Small intestine (tissue), 7 donors: ENCODE data around the gene KLHL42. TPM values are rescaled to one million over a fixed set of nuclear protein-coding genes. Genes with fewer than 3 reads are reported as not detected.

ENCODE experiments used
- DNase-seq, 2 donors: peaks; one replicate each; pipeline versions ENCODE4 v3.0.0 to v3.0.0-alpha.2; 2013
- FAIRE-seq: peaks from 2 replicates; lab custom pipeline; 2012; peaks lifted over from hg19 to GRCh38; lab: Jason Lieb, UNC
- H3K27ac ChIP-seq, 3 donors: one replicate each; pipeline ENCODE4 v1.5.1; 2013; ENCODE audit warnings: low read length in 2 of 3, mild to moderate bottlenecking in 2 of 3, control low read depth in 1 of 3, inconsistent platforms in 1 of 3, low read depth in 1 of 3, moderate library complexity in 1 of 3
- H3K27me3 ChIP-seq, 3 donors: one replicate each; pipeline ENCODE4 v1.6.1; 2013; ENCODE audit warnings: low read length in 3 of 3, inconsistent platforms in 1 of 3; ENCODE audit not compliant: control insufficient read depth in 3 of 3, insufficient read depth in 3 of 3
- H3K36me3 ChIP-seq, 3 donors: one replicate each; pipeline ENCODE4 v1.6.1; 2013; ENCODE audit warnings: low read length in 3 of 3, inconsistent platforms in 1 of 3, low read depth in 1 of 3, mild to moderate bottlenecking in 1 of 3, moderate library complexity in 1 of 3; ENCODE audit not compliant: control insufficient read depth in 3 of 3, insufficient read depth in 2 of 3
- H3K4me1 ChIP-seq, 3 donors: one replicate each; pipeline ENCODE4 v1.6.1; 2013; ENCODE audit warnings: low read length in 2 of 3, inconsistent platforms in 1 of 3, low read depth in 1 of 3, mild to moderate bottlenecking in 1 of 3, moderate library complexity in 1 of 3; ENCODE audit not compliant: control insufficient read depth in 3 of 3, insufficient read depth in 2 of 3
- H3K4me3 ChIP-seq, 3 donors: one replicate each; pipeline ENCODE4 v1.5.1; 2013; ENCODE audit warnings: low read length in 3 of 3, control low read depth in 1 of 3, inconsistent platforms in 1 of 3, low read depth in 1 of 3, mild to moderate bottlenecking in 1 of 3, moderate library complexity in 1 of 3
- H3K9me3 ChIP-seq, 2 donors: one replicate each; pipeline ENCODE4 v1.6.1; 2013; ENCODE audit warnings: low read depth in 1 of 2, low read length in 1 of 2; ENCODE audit not compliant: control insufficient read depth in 2 of 2, insufficient read depth in 1 of 2
- WGBS, 3 donors: extraction: QIAGEN DNeasy Blood & Tissue Kit; methylation state at CpG; one replicate each; pipeline ENCODE4 v1.1.7; 2013; 5-methylcytosine and 5-hydroxymethylcytosine counted together
- polyA plus RNA-seq, 4 donors: library from polyadenylated mRNA; stranded (reverse) in 3 of 4; unstranded in 1 of 4; fragments of 200-250 nt in 3 of 4; fragments of 120-200 nt in 1 of 4; gene quantifications; one replicate each; pipeline versions ENCODE4 v1.2.1 to v1.2.3, GENCODE V29; 2013
- donor health status: healthy with polysubstance abuse.
- donor health status: control.
- donor health status: control.
- donor health status: Bipolar disorder and iron deficiency.
- donor health status: healthy.

Gene KLHL42
- polyA plus RNA-seq, 4 donors = 2.2 to 16.6 (median 4.6) TPM

- Histone ChIP-seq H3K4me1 (peaks cover 0 to 13% (median 2%) of the 10 kb centered on the region in 3 donors), H3K4me3 (no peak overlapping the region)
- no peak for FAIRE-seq
These were observed 2.4 kb downstream of the KLHL42 start for GRCh38 chr12:27782481-27782880.

GRCh38 chr12:27785882-27786570 is 6.0 kb downstream of the KLHL42 start:
- 62 to 86% (median 74%) methylated on average over 3 of the region's 3 CpGs for WGBS, 3 donors
- Histone ChIP-seq H3K4me1 (peaks cover 0 to 8% (median 2%) of the 10 kb centered on the region in 3 donors), H3K27me3 (no peaks in the 10 kb centered on the region), H3K36me3 (peaks cover 0 to 23% (median 3%) of the 10 kb centered on the region in 3 donors), H3K4me3 (no peak overlapping the region), H3K27ac (no peak overlapping the region), H3K9me3 (no peaks in the 10 kb centered on the region)
- DNase-seq (no peak), FAIRE-seq (no peak)

More at GRCh38 chr12:27782481-27782880, 2.4 kb downstream of the KLHL42 start:
- H3K27me3 ChIP-seq = no peaks in the 10 kb centered on the region
- H3K9me3 ChIP-seq = no peaks in the 10 kb centered on the region
- WGBS, 3 donors = 86 to 93% (median 90%) methylated on average over 1 of the region's 1 CpG
- H3K36me3 ChIP-seq = peaks cover 0 to 17% (median 0%) of the 10 kb centered on the region in 3 donors
- DNase-seq = no peak
- H3K27ac ChIP-seq = no peak overlapping the region

- 66 to 91% (median 82%) methylated on average over 2 of the region's 2 CpGs for WGBS, 3 donors
- Histone ChIP-seq H3K27ac (no peak overlapping the region), H3K27me3 (no peaks in the 10 kb centered on the region), H3K36me3 (peaks cover 0 to 29% (median 3%) of the 10 kb centered on the region in 3 donors), H3K4me1 (no peaks in the 10 kb centered on the region), H3K9me3 (no peaks in the 10 kb centered on the region), H3K4me3 (no peak overlapping the region)
- FAIRE-seq = no peak
- DNase-seq = peak in 1 of 2 donors; percentile 8
These were observed 7.5 kb downstream of the KLHL42 start for GRCh38 chr12:27787559-27787958.

GRCh38 chr12:27790179-27790578 is 10.1 kb downstream of the KLHL42 start:
- WGBS, 3 donors = 88 to 98% (median 98%) methylated on average over 2 of the region's 2 CpGs
- FAIRE-seq = no peak

GRCh38 chr12:27794818-27795584 is 15.0 kb downstream of the KLHL42 start:
- DNase-seq (no peak), FAIRE-seq (no peak)
- 81 to 88% (median 82%) methylated on average over 6 of the region's 6 CpGs for WGBS, 3 donors
- no peaks in the 10 kb centered on the region for H3K9me3 ChIP-seq
- no peak overlapping the region for H3K4me3 ChIP-seq
- H3K4me1 ChIP-seq = no peaks in the 10 kb centered on the region
- no peak overlapping the region for H3K27ac ChIP-seq
- no peaks in the 10 kb centered on the region for H3K27me3 ChIP-seq
- H3K36me3 ChIP-seq = peaks cover 11 to 40% (median 14%) of the 10 kb centered on the region in 3 donors

More at GRCh38 chr12:27790179-27790578, 10.1 kb downstream of the KLHL42 start:
- Histone ChIP-seq H3K27me3 (no peaks in the 10 kb centered on the region), H3K4me1 (no peaks in the 10 kb centered on the region), H3K4me3 (no peak overlapping the region), H3K9me3 (no peaks in the 10 kb centered on the region), H3K27ac (no peak overlapping the region), H3K36me3 (peaks cover 0 to 40% (median 7%) of the 10 kb centered on the region in 3 donors)
- no peak for DNase-seq

GRCh38 chr12:27796128-27796527 is 16.1 kb downstream of the KLHL42 start:
- Histone ChIP-seq H3K36me3 (peaks cover 11 to 36% (median 14%) of the 10 kb centered on the region in 3 donors), H3K4me1 (no peaks in the 10 kb centered on the region), H3K27ac (no peak overlapping the region), H3K27me3 (no peaks in the 10 kb centered on the region), H3K9me3 (no peaks in the 10 kb centered on the region), H3K4me3 (no peak overlapping the region)
- DNase-seq (no peak), FAIRE-seq (no peak)
- 80 to 94% (median 87%) methylated on average over 7 of the region's 7 CpGs for WGBS, 3 donors

- Histone ChIP-seq H3K27me3 (no peaks in the 10 kb centered on the region), H3K27ac (no peak overlapping the region), H3K4me1 (no peaks in the 10 kb centered on the region), H3K4me3 (no peak overlapping the region), H3K36me3 (peaks cover 11 to 26% (median 14%) of the 10 kb centered on the region in 3 donors), H3K9me3 (no peaks in the 10 kb centered on the region)
- FAIRE-seq (no peak), DNase-seq (no peak)
- WGBS, 3 donors = 96 to 97% (median 96%) methylated on average over 24 of the region's 24 CpGs
These were observed 17.4 kb downstream of the KLHL42 start for GRCh38 chr12:27797301-27798025.

- Histone ChIP-seq H3K9me3 (no peaks in the 10 kb centered on the region), H3K4me1 (no peaks in the 10 kb centered on the region), H3K27me3 (no peaks in the 10 kb centered on the region), H3K36me3 (peaks cover 10 to 11% (median 10%) of the 10 kb centered on the region in 3 donors), H3K4me3 (no peak overlapping the region), H3K27ac (no peak overlapping the region)
- 83 to 90% (median 86%) methylated on average over 3 of the region's 3 CpGs for WGBS, 3 donors
- DNase-seq (no peak), FAIRE-seq (no peak)
These were observed 20.8 kb downstream of the KLHL42 start for GRCh38 chr12:27800819-27801218.
